Mesenchymal stem cell (in vitro differentiated cells and primary cell): ENCODE results near the gene TBC1D19.

Experiments
- DNase-seq: peaks from one replicate; pipeline ENCODE4 v3.0.0-alpha.2; 2013
- H2AFZ ChIP-seq: one replicate; pipeline ENCODE4 v1.6.1; 2013; ENCODE audit warnings: low read depth, mild to moderate bottlenecking, control low read depth, inconsistent platforms, low read length, moderate library complexity
- H2AK5ac ChIP-seq: 2 replicates; pipeline ENCODE4 v1.6.1; 2013; ENCODE audit warnings: low read length, moderate library complexity, mild to moderate bottlenecking, inconsistent platforms; ENCODE audit not compliant: severe bottlenecking
- H2BK120ac ChIP-seq: one replicate; pipeline ENCODE4 v1.6.1; 2013; ENCODE audit warnings: low read depth, mild to moderate bottlenecking, inconsistent platforms, low read length, moderate library complexity
- H2BK12ac ChIP-seq, 2 experiments: one replicate each; pipeline ENCODE4 v1.6.1; 2013; ENCODE audit warnings: inconsistent platforms in 2 of 2, low read length in 2 of 2, mild to moderate bottlenecking in 2 of 2, moderate library complexity in 2 of 2, control low read depth in 1 of 2
- H2BK15ac ChIP-seq: one replicate; pipeline ENCODE4 v1.6.1; 2013; ENCODE audit warnings: mild to moderate bottlenecking, low read depth, inconsistent platforms; ENCODE audit not compliant: poor library complexity, severe bottlenecking
- H2BK5ac ChIP-seq: 2 replicates; pipeline ENCODE4 v1.6.1; 2013; ENCODE audit warnings: low read depth, mild to moderate bottlenecking, low read length, control low read depth, inconsistent platforms; ENCODE audit not compliant: poor library complexity, severe bottlenecking
- H3K14ac ChIP-seq, 2 experiments: one replicate each; pipeline ENCODE4 v1.6.1; 2013; ENCODE audit warnings: inconsistent platforms in 2 of 2, low read length in 2 of 2, control low read depth in 1 of 2, mild to moderate bottlenecking in 1 of 2, moderate library complexity in 1 of 2
- H3K18ac ChIP-seq, 2 experiments: one replicate each; pipeline ENCODE4 v1.6.1; 2013; ENCODE audit warnings: inconsistent platforms in 2 of 2, low read length in 2 of 2, control low read depth in 1 of 2, low read depth in 1 of 2, mild to moderate bottlenecking in 1 of 2
- H3K23ac ChIP-seq, 2 experiments: one replicate each; pipeline ENCODE4 v1.6.1; 2013; ENCODE audit warnings: inconsistent platforms in 2 of 2, low read length in 2 of 2, mild to moderate bottlenecking in 2 of 2, moderate library complexity in 2 of 2, control low read depth in 1 of 2
- H3K27ac ChIP-seq: 2 replicates; pipeline ENCODE4 v1.5.1; 2013; ENCODE audit warnings: mild to moderate bottlenecking, moderate library complexity, low read length, control low read depth, inconsistent platforms; ENCODE audit not compliant: poor library complexity, severe bottlenecking
- H3K27me3 ChIP-seq, 2 experiments: 2 replicates each; pipeline versions ENCODE4 v1.6.1 to v1.7.0; 2013; ENCODE audit warnings: low read length in 2 of 2, mild to moderate bottlenecking in 2 of 2, moderate library complexity in 2 of 2, control low read depth in 1 of 2, inconsistent platforms in 1 of 2; ENCODE audit not compliant: control insufficient read depth in 1 of 2, insufficient read depth in 1 of 2
- H3K36me3 ChIP-seq, 2 experiments: 2 replicates each; pipeline versions ENCODE4 v1.6.1 to v1.7.0; 2013; ENCODE audit warnings: low read length in 2 of 2, control low read depth in 1 of 2, inconsistent platforms in 1 of 2, low read depth in 1 of 2, mild to moderate bottlenecking in 1 of 2; ENCODE audit not compliant: insufficient read depth in 2 of 2, control insufficient read depth in 1 of 2
- H3K4ac ChIP-seq, 2 experiments: one replicate each; pipeline ENCODE4 v1.6.1; 2013; ENCODE audit warnings: inconsistent platforms in 2 of 2, low read length in 2 of 2, mild to moderate bottlenecking in 2 of 2, moderate library complexity in 2 of 2, control low read depth in 1 of 2, low read depth in 1 of 2
- H3K4me1 ChIP-seq: 2 replicates; pipeline ENCODE4 v1.6.1; 2013; ENCODE audit warnings: low read depth, low read length, control low read depth; ENCODE audit not compliant: control insufficient read depth, insufficient read depth
- H3K4me2 ChIP-seq: 2 replicates; pipeline ENCODE4 v1.6.1; 2013; ENCODE audit warnings: low read length, mild to moderate bottlenecking, inconsistent platforms; ENCODE audit not compliant: poor library complexity, severe bottlenecking
- H3K4me3 ChIP-seq, 2 experiments: 2 replicates each; pipeline versions ENCODE4 v1.5.1 to v1.7.0; 2013; ENCODE audit warnings: low read length in 2 of 2, mild to moderate bottlenecking in 2 of 2, control low read depth in 1 of 2, low read depth in 1 of 2; ENCODE audit not compliant: insufficient read depth in 1 of 2
- H3K79me1 ChIP-seq: replicated peaks from 2 replicates; pipeline ENCODE4 v1.6.1; 2013; ENCODE audit warnings: mild to moderate bottlenecking, control low read depth, low read length, inconsistent platforms; ENCODE audit not compliant: poor library complexity, severe bottlenecking
- H3K9ac ChIP-seq: 2 replicates; pipeline ENCODE4 v1.7.0; 2013; ENCODE audit warnings: mild to moderate bottlenecking, low read length, moderate library complexity
- H3K9me3 ChIP-seq: 2 replicates; pipeline ENCODE4 v1.7.0; 2013; ENCODE audit warnings: mild to moderate bottlenecking, low read length; ENCODE audit not compliant: control insufficient read depth
- H4K8ac ChIP-seq: one replicate; pipeline ENCODE4 v1.6.1; 2013; ENCODE audit warnings: inconsistent platforms, mild to moderate bottlenecking, low read length, moderate library complexity
- H4K91ac ChIP-seq: one replicate; pipeline ENCODE4 v1.6.1; 2013; ENCODE audit warnings: mild to moderate bottlenecking, low read length, inconsistent platforms
- WGBS: methylation state at CpG from one replicate; pipeline ENCODE4 v1.1.7; 2013; ENCODE audit warnings: mixed read lengths; 5-methylcytosine and 5-hydroxymethylcytosine counted together

TBC1D19 gene

DNA sequence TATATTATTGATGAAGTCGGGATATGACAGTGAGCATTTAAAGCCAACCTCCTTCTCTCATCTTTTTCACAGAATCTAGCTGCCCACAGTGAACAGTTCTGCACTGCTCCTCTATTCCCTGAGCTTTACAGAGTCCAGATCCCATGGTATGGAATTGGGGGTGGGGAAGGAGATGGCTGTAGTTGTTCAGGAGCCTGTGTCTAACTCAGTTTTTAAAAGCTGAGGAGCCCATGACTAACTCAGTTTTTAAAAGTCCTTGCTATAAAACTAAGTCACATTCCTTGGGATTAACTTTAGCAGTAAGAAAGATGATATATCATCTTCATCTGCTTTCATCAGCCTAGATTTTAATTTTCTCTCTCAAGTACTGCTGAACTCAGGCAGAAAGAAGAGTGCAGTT is 180.3 kb downstream of the TBC1D19 start:
- Histone ChIP-seq H2BK5ac (no peak overlapping the region), H3K4me2 (no peak overlapping the region), H3K4me3 (no peak overlapping the region), H2AK5ac (no peak overlapping the region), H4K91ac (no peak overlapping the region), H3K18ac (no peak overlapping the region), H3K9me3 (no peaks in the 10 kb centered on the region), H2BK12ac (no peak overlapping the region), H2AFZ (no peak overlapping the region), H3K27ac (no peak overlapping the region), H2BK120ac (no peak overlapping the region), H3K79me1 (no peaks in the 10 kb centered on the region), H3K4me1 (no peaks in the 10 kb centered on the region), H3K14ac (no peak overlapping the region), H3K4ac (no peak overlapping the region), H3K27me3 (no peaks in the 10 kb centered on the region), H3K36me3 (peaks cover 3 to 40% of the 10 kb centered on the region in 2 experiments), H3K9ac (no peak overlapping the region), H3K23ac (no peak overlapping the region), H4K8ac (no peak overlapping the region), H2BK15ac (no peak overlapping the region)
- no peak for DNase-seq
- no CpG with 5 or more reads among the region's 1 CpG for WGBS

DNA sequence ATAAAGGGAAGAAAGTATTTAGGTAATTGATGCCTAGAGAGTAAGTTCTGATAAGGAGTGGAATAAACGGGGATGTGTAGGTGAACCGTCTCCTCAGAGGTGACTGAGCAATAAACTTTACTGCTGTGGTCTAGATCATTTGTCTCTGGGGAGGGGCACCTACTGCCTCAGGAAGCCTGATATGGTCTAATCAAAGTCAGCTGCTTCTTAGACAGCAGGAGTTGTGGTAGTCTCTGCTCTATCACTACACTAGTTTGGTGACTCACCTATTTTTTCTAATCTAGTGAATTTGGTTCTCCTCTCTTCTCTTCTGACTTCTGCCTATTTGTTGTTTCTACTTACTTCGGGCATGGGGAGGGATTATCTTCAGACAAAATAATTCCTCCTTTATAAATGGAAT is 181.6 kb downstream of the TBC1D19 start:
- Histone ChIP-seq H2BK5ac (no peak overlapping the region), H2AFZ (no peak overlapping the region), H3K27me3 (no peaks in the 10 kb centered on the region), H2BK120ac (no peak overlapping the region), H3K27ac (no peak overlapping the region), H3K23ac (no peak overlapping the region), H2BK15ac (no peak overlapping the region), H3K9me3 (no peaks in the 10 kb centered on the region), H4K8ac (no peak overlapping the region), H3K79me1 (no peaks in the 10 kb centered on the region), H4K91ac (no peak overlapping the region), H2AK5ac (no peak overlapping the region), H3K14ac (no peak overlapping the region), H3K18ac (no peak overlapping the region), H2BK12ac (no peak overlapping the region), H3K36me3 (peaks cover 3 to 43% of the 10 kb centered on the region in 2 experiments), H3K4me3 (no peak overlapping the region), H3K9ac (no peak overlapping the region), H3K4me1 (no peaks in the 10 kb centered on the region), H3K4ac (no peak overlapping the region), H3K4me2 (no peak overlapping the region)
- WGBS: 64% methylated on average over 2 of the region's 3 CpGs
- no peak for DNase-seq

DNA sequence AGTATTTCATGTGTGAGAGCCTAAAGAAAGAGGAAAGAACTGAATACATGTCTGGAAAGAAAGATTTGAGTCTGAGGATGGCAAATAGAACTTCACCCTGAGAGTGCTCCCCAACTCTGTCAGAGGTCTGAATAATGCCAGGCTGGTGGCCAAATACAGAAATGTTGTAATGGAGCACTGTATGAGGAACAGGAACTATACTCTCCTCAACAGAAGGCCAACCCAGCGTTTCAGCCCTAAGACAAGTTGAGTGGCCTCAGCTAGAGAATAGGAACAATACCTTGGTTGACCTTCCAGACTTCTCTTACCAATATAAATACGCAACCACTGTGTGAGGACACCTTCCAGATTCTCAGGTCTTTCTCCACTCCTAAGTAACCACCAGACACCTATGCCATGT is 182.3 kb downstream of the TBC1D19 start:
- Histone ChIP-seq H2BK5ac (no peak overlapping the region), H3K4ac (no peak overlapping the region), H3K9me3 (no peaks in the 10 kb centered on the region), H4K91ac (no peak overlapping the region), H3K4me3 (no peak overlapping the region), H3K9ac (no peak overlapping the region), H3K36me3 (peaks cover 3 to 49% of the 10 kb centered on the region in 2 experiments), H2BK15ac (no peak overlapping the region), H2BK120ac (no peak overlapping the region), H4K8ac (no peak overlapping the region), H3K14ac (no peak overlapping the region), H3K23ac (no peak overlapping the region), H3K79me1 (no peaks in the 10 kb centered on the region), H3K27ac (no peak overlapping the region), H3K4me2 (no peak overlapping the region), H2BK12ac (no peak overlapping the region), H3K18ac (no peak overlapping the region), H2AFZ (no peak overlapping the region), H3K27me3 (no peaks in the 10 kb centered on the region), H3K4me1 (no peaks in the 10 kb centered on the region), H2AK5ac (no peak overlapping the region)
- no peak for DNase-seq
- 100% methylated on average over 1 of the region's 2 CpGs for WGBS

DNA sequence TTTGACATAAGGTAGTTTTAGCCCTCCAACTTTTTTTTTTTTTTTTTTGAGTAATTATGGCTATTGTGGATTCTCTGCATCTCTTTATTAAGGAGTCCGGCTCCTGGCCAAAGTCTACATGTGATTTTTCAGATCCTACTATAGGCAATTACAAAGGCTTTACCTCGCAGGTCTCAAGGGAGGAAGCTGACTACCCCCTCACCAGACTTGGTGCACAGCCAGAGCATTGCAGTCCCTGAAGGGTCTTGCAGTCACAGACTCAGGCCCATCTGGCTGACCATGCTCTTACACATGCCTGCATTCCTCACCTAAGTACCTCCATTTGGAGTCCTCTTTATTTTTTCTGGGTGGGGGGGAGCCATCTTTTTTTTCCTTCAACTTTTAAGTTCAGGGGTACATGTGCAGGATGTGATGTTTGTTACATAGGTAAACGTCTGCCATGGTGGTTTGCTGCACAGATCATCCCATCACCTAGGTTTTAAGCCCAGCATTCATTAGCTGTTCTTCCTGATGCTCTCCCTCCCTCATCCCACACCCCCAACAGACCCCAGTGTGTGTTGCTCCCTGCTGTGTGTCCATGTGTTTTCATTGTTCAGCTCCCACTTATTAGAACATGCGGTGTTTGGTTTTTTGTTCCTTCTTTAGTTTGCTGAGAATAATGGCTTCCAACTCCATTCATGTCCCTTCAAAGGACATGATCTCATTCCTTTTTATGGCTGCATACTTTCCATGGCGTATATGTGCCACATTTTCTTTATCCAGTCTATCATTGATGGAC is 188.4 kb downstream of the TBC1D19 start:
- Histone ChIP-seq H4K91ac (no peak overlapping the region), H3K36me3 (peaks cover 12 to 65% of the 10 kb centered on the region in 2 experiments), H2AK5ac (no peak overlapping the region), H2AFZ (no peak overlapping the region), H3K4me3 (no peak overlapping the region), H3K9ac (no peak overlapping the region), H3K4me1 (no peaks in the 10 kb centered on the region), H4K8ac (no peak overlapping the region), H2BK120ac (no peak overlapping the region), H2BK15ac (no peak overlapping the region), H3K27ac (no peak overlapping the region), H3K4me2 (no peak overlapping the region), H3K4ac (no peak overlapping the region), H2BK12ac (no peak overlapping the region), H3K14ac (no peak overlapping the region), H3K23ac (no peak overlapping the region), H3K79me1 (no peaks in the 10 kb centered on the region), H3K9me3 (peaks cover 9% of the 10 kb centered on the region), H3K27me3 (no peaks in the 10 kb centered on the region), H2BK5ac (no peak overlapping the region), H3K18ac (no peak overlapping the region)
- 91% methylated on average over 3 of the region's 5 CpGs for WGBS
- DNase-seq: no peak
